Pancreas (tissue), 10 donors: ENCODE results near the gene TRIM61. TPM values are rescaled to one million over a fixed set of nuclear protein-coding genes. Genes with fewer than 3 reads are reported as not detected.
"Not testable (repeated sequence)": the region's sequence is repeated elsewhere in the genome, so short reads cannot be mapped to it uniquely, and the experiment has no call there.

ENCODE experiments used
- ATAC-seq, 4 donors: fragments of 200-7000 bp; cut with Tn5 transposase; one replicate each; pipeline versions ENCODE4 v1.8.0 to v1.9.1; 2020; ENCODE audit warnings: mild to moderate bottlenecking in 4 of 4, moderate library complexity in 4 of 4
- DNase-seq, 6 donors: peaks; one replicate each; pipeline ENCODE4 v3.0.0-alpha.2; 2020
- FAIRE-seq: peaks from 2 replicates; lab custom pipeline; 2012; peaks lifted over from hg19 to GRCh38; lab: Jason Lieb, UNC
- H3K27ac ChIP-seq, 4 donors: fragments of 200-600 bp; sonication (generic); 1 replicate in 3 of 4; 2 replicates in 1 of 4; pipeline versions ENCODE4 v1.5.0 to v1.8.0; 2020
- H3K27me3 ChIP-seq, 4 donors: fragments of 200-600 bp; one replicate each; pipeline ENCODE4 v1.8.0; 2021
- H3K36me3 ChIP-seq, 3 donors: fragments of 200-600 bp; sonication (generic) in 1 of 3; one replicate each; pipeline versions ENCODE4 v1.5.0 to v1.8.0; 2020 to 2021
- H3K4me1 ChIP-seq, 3 donors: fragments of 200-600 bp; one replicate each; pipeline ENCODE4 v1.8.0; 2021
- H3K4me3 ChIP-seq, 4 donors: fragments of 200-600 bp; sonication (generic) in 2 of 4; one replicate each; pipeline versions ENCODE4 v1.5.0 to v1.8.0; 2020 to 2021
- H3K9me3 ChIP-seq, 4 donors: fragments of 200-600 bp; one replicate each; pipeline ENCODE4 v1.8.0; 2021
- CTCF ChIP-seq, 4 donors: fragments of 200-600 bp; sonication (generic) in 3 of 4; IDR thresholded peaks; one replicate each; pipeline versions ENCODE4 v1.5.0 to v1.8.0; 2021; ENCODE audit warnings: antibody characterized with exemption in 4 of 4
- WGBS, 2 donors: extraction: QIAGEN DNeasy Blood & Tissue Kit; methylation state at CpG; one replicate each; pipeline ENCODE4 v1.1.7; 2013; 5-methylcytosine and 5-hydroxymethylcytosine counted together
- intact Hi-C, 3 donors: fragments of 100-400 bp; cut with DNase I; formaldehyde crosslinking; loops; one replicate each; pipeline versions ENCODE4 v1.11.1 to v1.14.2; 2022
- polyA plus RNA-seq, 2 donors: library from polyadenylated mRNA; stranded (reverse); fragments of 200-250 nt; gene quantifications; one replicate each; pipeline ENCODE4 v1.2.3, GENCODE V29; 2013
- total RNA-seq, 6 donors: library from RNA; stranded (reverse); fragmentation: NEBNext Ultra II Directional in 4 of 6; extraction: Animal tissue kit (Norgen Biotek cat#: 25700) in 4 of 6; gene quantifications; one replicate each; pipeline versions ENCODE4 v1.2.1 to v1.2.4, GENCODE V29; 2021 to 2023
- donor health status: healthy with polysubstance abuse.
- donor health status: DM: no; HTN: no; CAD: no; lungs with moderate emphysema.
- donor health status: DM: no; HTN: no; CAD: no.
- donor health status: control.
- donor health status: control.
- donor health status: Bipolar disorder and iron deficiency.
- donor health status: DM: yes; HTN: yes; CAD: no.
- donor health status: DM: no; HTN: no; CAD: no.
- donor health status: DM: no; HTN: no; CAD: no.
- donor health status: DM: yes; HTN: yes; CAD: no.

Gene TRIM61
- total and polyA plus RNA-seq, 8 donors: 0.11 to 0.70 (median 0.18) TPM

- H3K4me3 ChIP-seq: no peak overlapping the region
- WGBS, 2 donors: 79 to 91% methylated on average over 5 of the region's 5 CpGs
- DNase-seq (no peak), FAIRE-seq (no peak), ATAC-seq (no peak)
- H3K36me3 ChIP-seq: no peaks in the 10 kb centered on the region
- no peaks in the 10 kb centered on the region for H3K9me3 ChIP-seq
- H3K27me3 ChIP-seq: no peaks in the 10 kb centered on the region
- intact Hi-C loops: no loop called here
- H3K27ac ChIP-seq: no peak overlapping the region
- H3K4me1 ChIP-seq: no peaks in the 10 kb centered on the region
- TF ChIP-seq CTCF (IDR thresholded peaks at IDR 0.05): no peak
Observed at GRCh38 chr4:164930647-164931046, 46.8 kb downstream of the TRIM61 start.

GRCh38 chr4:164927101-164927500 lies 50.4 kb downstream of the TRIM61 start:
- 70 to 85% methylated on average over 2 of the region's 2 CpGs for WGBS, 2 donors
- H3K9me3 ChIP-seq, DNase-seq, intact Hi-C loops, H3K27me3 ChIP-seq, ATAC-seq, H3K27ac ChIP-seq, H3K4me3 ChIP-seq, FAIRE-seq, H3K4me1 ChIP-seq, H3K36me3 ChIP-seq: not testable (repeated sequence)

GRCh38 chr4:164926301-164926700 lies 51.2 kb downstream of the TRIM61 start:
- intact Hi-C loops: no loop called here
- H3K4me1 ChIP-seq: no peaks in the 10 kb centered on the region
- DNase-seq: no peak
- H3K4me3 ChIP-seq: no peak overlapping the region
- H3K36me3 ChIP-seq: no peaks in the 10 kb centered on the region
- no peak for TF ChIP-seq CTCF (IDR thresholded peaks at IDR 0.05)
- no peak for ATAC-seq
- no peak overlapping the region for H3K27ac ChIP-seq
- FAIRE-seq: no peak
- 64 to 80% methylated on average over 2 of the region's 2 CpGs for WGBS, 2 donors
- H3K27me3 ChIP-seq: no peaks in the 10 kb centered on the region
- no peaks in the 10 kb centered on the region for H3K9me3 ChIP-seq

GRCh38 chr4:164924670-164925238 lies 52.7 kb downstream of the TRIM61 start:
- intact Hi-C loops: no loop called here
- 62 to 75% methylated on average over 3 of the region's 3 CpGs for WGBS, 2 donors
- TF ChIP-seq CTCF (IDR thresholded peaks at IDR 0.05): no peak
- H3K27ac ChIP-seq: no peak overlapping the region
- H3K4me3 ChIP-seq: no peak overlapping the region
- FAIRE-seq: no peak
- no peak for ATAC-seq
- H3K9me3 ChIP-seq: no peaks in the 10 kb centered on the region
- H3K36me3 ChIP-seq: no peaks in the 10 kb centered on the region
- H3K4me1 ChIP-seq: no peaks in the 10 kb centered on the region
- DNase-seq: no peak
- H3K27me3 ChIP-seq: no peaks in the 10 kb centered on the region

- intact Hi-C loops: no loop called here
- Histone ChIP-seq H3K36me3 (no peaks in the 10 kb centered on the region), H3K9me3 (no peaks in the 10 kb centered on the region), H3K27ac (no peak overlapping the region), H3K27me3 (no peaks in the 10 kb centered on the region), H3K4me1 (no peaks in the 10 kb centered on the region), H3K4me3 (no peak overlapping the region)
- no peak for DNase-seq
- 52 to 55% methylated on average over 3 of the region's 3 CpGs for WGBS, 2 donors
- TF ChIP-seq CTCF (IDR thresholded peaks at IDR 0.05): no peak
- FAIRE-seq: no peak
- ATAC-seq: no peak
Observed at GRCh38 chr4:164918956-164919355, 58.5 kb downstream of the TRIM61 start.

Other genes with a start within 250 kb of the TRIM61 start
- gene SMIM31, start 223.5 kb downstream of the TRIM61 start, total RNA-seq: 1 to 10 TPM in 4 of 6 donors, under 1 TPM in 2; 0.74 to 4.2 (median 2.3) TPM
- gene SMIM31, start 223.5 kb downstream of the TRIM61 start, polyA plus RNA-seq: under 1 TPM; 0.54 to 0.61 TPM
- under 1 TPM in 1 of 6 donors, not detected in 5; 0.12 TPM for gene APELA, start 100.5 kb downstream of the TRIM61 start, total RNA-seq
- not detected for gene APELA, start 100.5 kb downstream of the TRIM61 start, polyA plus RNA-seq
- gene TRIM60, start 54.3 kb upstream of the TRIM61 start, total RNA-seq: not detected
- gene TRIM60, start 54.3 kb upstream of the TRIM61 start, polyA plus RNA-seq: not detected
- not detected for gene TRIM75, start 76.2 kb upstream of the TRIM61 start, total RNA-seq
- not detected for gene TRIM75, start 76.2 kb upstream of the TRIM61 start, polyA plus RNA-seq
- 10 to 100 TPM; 10.8 to 17.1 (median 14.1) TPM for gene TMEM192, start 135.2 kb upstream of the TRIM61 start, total RNA-seq
- gene TMEM192, start 135.2 kb upstream of the TRIM61 start, polyA plus RNA-seq: 1 to 10 TPM; 4.2 to 8.7 TPM
- gene KLHL2, start 229.9 kb upstream of the TRIM61 start, total RNA-seq: 10 to 100 TPM in 2 of 6 donors, 1 to 10 TPM in 4; 4.1 to 12.2 (median 6.5) TPM
- 10 to 100 TPM in 1 of 2 donors, 1 to 10 TPM in 1; 6.0 to 10.8 TPM for gene KLHL2, start 229.9 kb upstream of the TRIM61 start, polyA plus RNA-seq